ENCODE data around the gene TCP11L1.

DNA sequence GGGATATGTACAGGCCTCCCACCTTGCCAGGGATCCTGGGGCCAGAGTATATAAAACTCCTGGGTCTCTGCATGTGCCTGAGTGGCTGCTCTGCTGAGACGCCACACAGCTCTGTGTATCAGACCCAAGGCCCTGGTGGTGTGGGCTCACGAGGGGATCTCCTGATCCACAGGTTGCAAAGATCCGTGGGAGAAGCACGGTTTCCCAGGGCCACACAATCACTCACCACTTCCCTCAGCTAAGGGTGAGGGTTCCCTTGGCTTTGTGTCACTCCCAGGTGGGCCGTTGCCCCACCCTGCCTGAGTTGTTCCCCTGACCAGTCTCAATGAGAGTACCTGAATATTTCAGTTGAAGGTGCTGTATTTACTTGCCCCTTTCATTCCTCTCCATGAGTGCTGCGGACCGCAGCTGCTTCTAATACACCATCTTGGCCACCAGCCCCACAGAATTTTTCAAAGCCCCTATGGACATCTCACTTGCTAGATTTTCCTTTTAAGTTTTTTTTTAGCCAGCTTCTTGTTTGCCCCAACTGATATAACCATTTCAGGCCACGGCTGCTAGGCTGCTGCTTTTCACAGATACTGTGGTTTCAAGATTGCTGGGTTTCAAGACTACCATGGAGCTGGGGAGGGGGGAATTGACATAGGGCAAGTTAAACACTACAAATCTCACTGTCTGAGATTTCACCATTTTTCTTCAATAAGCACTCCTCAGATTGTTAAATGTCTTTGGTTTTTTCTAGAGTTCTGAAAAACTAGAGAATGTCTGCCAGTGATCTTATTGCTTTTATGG is 37.4 kb upstream of the TCP11L1 start:
- TF ChIP-seq CTCF (IDR thresholded peaks at IDR 0.05) = no peak
- no peak for TF ChIP-seq POLR2A (IDR thresholded peaks at IDR 0.05)
- TF ChIP-seq POLR2AphosphoS5 (IDR thresholded peaks at IDR 0.05) = no peak
- no peak for TF ChIP-seq EP300 (IDR thresholded peaks at IDR 0.05)
